Neural progenitor cell (in vitro differentiated cells): ENCODE data around the gene WDR5.

ENCODE experiments used
- EZH2 ChIP-seq: fragments of 200-600 bp; sonication (generic); IDR thresholded peaks from 2 replicates; pipeline ENCODE4 v1.6.1; 2017; ENCODE audit warnings: antibody characterized with exemption, mild to moderate bottlenecking, moderate library complexity
- EZH2phosphoT487 ChIP-seq: fragments of 200-600 bp; sonication (generic); IDR thresholded peaks from 2 replicates; pipeline ENCODE4 v1.6.1; 2017; ENCODE audit warnings: antibody characterized with exemption
- TF ChIP-seq, protein P1 (sequence below): fragments of 200-600 bp; sonication (generic); IDR thresholded peaks from 2 replicates; pipeline ENCODE4 v1.5.1; 2017; ENCODE audit warnings: antibody characterized with exemption, mild to moderate bottlenecking

GRCh38 chr9:134138292-134138691 lies 2.4 kb downstream of the WDR5 start:
- TF ChIP-seq, protein P1, sequence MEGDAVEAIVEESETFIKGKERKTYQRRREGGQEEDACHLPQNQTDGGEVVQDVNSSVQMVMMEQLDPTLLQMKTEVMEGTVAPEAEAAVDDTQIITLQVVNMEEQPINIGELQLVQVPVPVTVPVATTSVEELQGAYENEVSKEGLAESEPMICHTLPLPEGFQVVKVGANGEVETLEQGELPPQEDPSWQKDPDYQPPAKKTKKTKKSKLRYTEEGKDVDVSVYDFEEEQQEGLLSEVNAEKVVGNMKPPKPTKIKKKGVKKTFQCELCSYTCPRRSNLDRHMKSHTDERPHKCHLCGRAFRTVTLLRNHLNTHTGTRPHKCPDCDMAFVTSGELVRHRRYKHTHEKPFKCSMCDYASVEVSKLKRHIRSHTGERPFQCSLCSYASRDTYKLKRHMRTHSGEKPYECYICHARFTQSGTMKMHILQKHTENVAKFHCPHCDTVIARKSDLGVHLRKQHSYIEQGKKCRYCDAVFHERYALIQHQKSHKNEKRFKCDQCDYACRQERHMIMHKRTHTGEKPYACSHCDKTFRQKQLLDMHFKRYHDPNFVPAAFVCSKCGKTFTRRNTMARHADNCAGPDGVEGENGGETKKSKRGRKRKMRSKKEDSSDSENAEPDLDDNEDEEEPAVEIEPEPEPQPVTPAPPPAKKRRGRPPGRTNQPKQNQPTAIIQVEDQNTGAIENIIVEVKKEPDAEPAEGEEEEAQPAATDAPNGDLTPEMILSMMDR, result no peak
- TF ChIP-seq EZH2, result no peak
- no peak for TF ChIP-seq EZH2phosphoT487
